Trophoblast cell (in vitro differentiated cells and primary cell): ENCODE measurements around the gene B3GAT2.

Experiments used
- DNase-seq, 2 donors: peaks; one replicate each; pipeline ENCODE4 v3.0.0-alpha.2; 2016
- H2AFZ ChIP-seq: 2 replicates; pipeline ENCODE4 v1.6.1; 2013; ENCODE audit warnings: low read length, moderate library complexity, mild to moderate bottlenecking; ENCODE audit not compliant: insufficient read depth, poor library complexity
- H2AK5ac ChIP-seq: 2 replicates; pipeline ENCODE4 v1.6.1; 2013; ENCODE audit warnings: mild to moderate bottlenecking, low read length
- H2BK120ac ChIP-seq: 2 replicates; pipeline ENCODE4 v1.6.1; 2013; ENCODE audit warnings: low read length, mild to moderate bottlenecking, moderate library complexity; ENCODE audit not compliant: insufficient read depth, poor library complexity
- H2BK12ac ChIP-seq: 2 replicates; pipeline ENCODE4 v1.6.1; 2013; ENCODE audit warnings: mild to moderate bottlenecking, low read length, moderate library complexity
- H2BK5ac ChIP-seq: 2 replicates; pipeline ENCODE4 v1.6.1; 2013; ENCODE audit warnings: low read length, low read depth, moderate library complexity, mild to moderate bottlenecking; ENCODE audit not compliant: poor library complexity
- H3K14ac ChIP-seq: 2 replicates; pipeline ENCODE4 v1.6.1; 2013; ENCODE audit warnings: mild to moderate bottlenecking, low read length
- H3K18ac ChIP-seq: 2 replicates; pipeline ENCODE4 v1.6.1; 2013; ENCODE audit warnings: mild to moderate bottlenecking, low read length
- H3K23ac ChIP-seq: 2 replicates; pipeline ENCODE4 v1.6.1; 2013; ENCODE audit warnings: low read length
- H3K27ac ChIP-seq: 2 replicates; pipeline ENCODE4 v1.5.1; 2013; ENCODE audit warnings: low read depth, mild to moderate bottlenecking, inconsistent platforms, low read length, moderate library complexity
- H3K27me3 ChIP-seq: 2 replicates; pipeline ENCODE4 v1.6.1; 2013; ENCODE audit warnings: inconsistent platforms, mild to moderate bottlenecking, low read length, moderate library complexity; ENCODE audit not compliant: insufficient read depth
- H3K36me3 ChIP-seq, 2 experiments: 1 replicate in 1 of 2; 2 replicates in 1 of 2; pipeline ENCODE4 v1.6.1; 2013; ENCODE audit warnings: low read length in 2 of 2, mild to moderate bottlenecking in 2 of 2, moderate library complexity in 1 of 2; ENCODE audit not compliant: insufficient read depth in 2 of 2, control insufficient read depth in 1 of 2
- H3K4ac ChIP-seq: 2 replicates; pipeline ENCODE4 v1.6.1; 2013; ENCODE audit warnings: low read depth, mild to moderate bottlenecking, low read length, moderate library complexity
- H3K4me1 ChIP-seq, 2 experiments: 1 replicate in 1 of 2; 2 replicates in 1 of 2; pipeline ENCODE4 v1.6.1; 2013; ENCODE audit warnings: low read length in 2 of 2, mild to moderate bottlenecking in 2 of 2, moderate library complexity in 1 of 2; ENCODE audit not compliant: insufficient read depth in 2 of 2, control insufficient read depth in 1 of 2
- H3K4me2 ChIP-seq: 2 replicates; pipeline ENCODE4 v1.6.1; 2013; ENCODE audit warnings: inconsistent platforms, mild to moderate bottlenecking, low read length, moderate library complexity
- H3K4me3 ChIP-seq: 2 replicates; pipeline ENCODE4 v1.5.1; 2013; ENCODE audit warnings: mild to moderate bottlenecking, low read depth, low read length, inconsistent platforms
- H3K79me1 ChIP-seq: one replicate; pipeline ENCODE4 v1.6.1; 2013; ENCODE audit warnings: low read length
- H3K79me2 ChIP-seq: 2 replicates; pipeline ENCODE4 v1.6.1; 2013; ENCODE audit warnings: low read length, mild to moderate bottlenecking; ENCODE audit not compliant: control insufficient read depth, insufficient read depth, poor library complexity
- H3K9ac ChIP-seq: 2 replicates; pipeline ENCODE4 v1.6.1; 2013; ENCODE audit warnings: mild to moderate bottlenecking, low read length
- H3K9me3 ChIP-seq: 2 replicates; pipeline ENCODE4 v1.6.1; 2013; ENCODE audit warnings: low read depth, mild to moderate bottlenecking, control low read depth, inconsistent platforms, low read length; ENCODE audit not compliant: insufficient read depth
- H4K12ac ChIP-seq: 2 replicates; pipeline ENCODE4 v1.6.1; 2013; ENCODE audit warnings: low read depth, mild to moderate bottlenecking, low read length, moderate library complexity
- H4K8ac ChIP-seq: 2 replicates; pipeline ENCODE4 v1.6.1; 2013; ENCODE audit warnings: low read depth, mild to moderate bottlenecking, low read length, moderate library complexity
- H4K91ac ChIP-seq: one replicate; pipeline ENCODE4 v1.6.1; 2013; ENCODE audit warnings: low read depth, mild to moderate bottlenecking, low read length, moderate library complexity
- WGBS: extraction: QIAGEN DNeasy Blood & Tissue Kit; methylation state at CpG from one replicate; pipeline ENCODE4 v1.1.7; 2013; ENCODE audit warnings: missing lambda C conversion rate; ENCODE audit not compliant: insufficient read length, insufficient coverage; ENCODE audit errors: extremely low coverage; 5-methylcytosine and 5-hydroxymethylcytosine counted together

The B3GAT2 gene

GRCh38 chr6:70811788-70812187 lies 145.1 kb downstream of the B3GAT2 start:
- WGBS: no CpG with 5 or more reads among the region's 6 CpGs
- DNase-seq: peak in 1 of 2 donors; percentile 12

More at GRCh38 chr6:70811788-70812187, 145.1 kb downstream of the B3GAT2 start:
- Histone ChIP-seq H3K36me3 (no peaks in the 10 kb centered on the region), H2AFZ (no peak overlapping the region), H2BK12ac (no peak overlapping the region), H3K79me2 (no peaks in the 10 kb centered on the region), H3K4ac (no peak overlapping the region), H3K23ac (no peak overlapping the region), H2BK120ac (no peak overlapping the region), H2BK5ac (no peak overlapping the region), H3K4me2 (no peak overlapping the region), H3K4me3 (no peak overlapping the region), H2AK5ac (no peak overlapping the region), H3K14ac (no peak overlapping the region), H4K91ac (no peak overlapping the region), H4K8ac (no peak overlapping the region), H3K9me3 (no peaks in the 10 kb centered on the region), H4K12ac (no peak overlapping the region), H3K27ac (no peak overlapping the region), H3K4me1 (no peaks in the 10 kb centered on the region), H3K27me3 (no peaks in the 10 kb centered on the region), H3K9ac (no peak overlapping the region), H3K79me1 (no peaks in the 10 kb centered on the region), H3K18ac (no peak overlapping the region)
